GM18858 (cell line): ENCODE results near the gene BTNL2.
A peak's percentile ranks its signal among the peaks of the same experiment; 100 is the strongest.
"Not testable (repeated sequence)": the region's sequence is repeated elsewhere in the genome, so short reads cannot be mapped to it uniquely, and the experiment has no call there.

Source experiments
- ATAC-seq: cut with Tn5 transposase; IDR thresholded peaks from one replicate; pipeline ENCODE4 v1.9.1; 2021; ENCODE audit not compliant: unreplicated experiment

Gene BTNL2, protein sequence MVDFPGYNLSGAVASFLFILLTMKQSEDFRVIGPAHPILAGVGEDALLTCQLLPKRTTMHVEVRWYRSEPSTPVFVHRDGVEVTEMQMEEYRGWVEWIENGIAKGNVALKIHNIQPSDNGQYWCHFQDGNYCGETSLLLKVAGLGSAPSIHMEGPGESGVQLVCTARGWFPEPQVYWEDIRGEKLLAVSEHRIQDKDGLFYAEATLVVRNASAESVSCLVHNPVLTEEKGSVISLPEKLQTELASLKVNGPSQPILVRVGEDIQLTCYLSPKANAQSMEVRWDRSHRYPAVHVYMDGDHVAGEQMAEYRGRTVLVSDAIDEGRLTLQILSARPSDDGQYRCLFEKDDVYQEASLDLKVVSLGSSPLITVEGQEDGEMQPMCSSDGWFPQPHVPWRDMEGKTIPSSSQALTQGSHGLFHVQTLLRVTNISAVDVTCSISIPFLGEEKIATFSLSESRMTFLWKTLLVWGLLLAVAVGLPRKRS

DNA sequence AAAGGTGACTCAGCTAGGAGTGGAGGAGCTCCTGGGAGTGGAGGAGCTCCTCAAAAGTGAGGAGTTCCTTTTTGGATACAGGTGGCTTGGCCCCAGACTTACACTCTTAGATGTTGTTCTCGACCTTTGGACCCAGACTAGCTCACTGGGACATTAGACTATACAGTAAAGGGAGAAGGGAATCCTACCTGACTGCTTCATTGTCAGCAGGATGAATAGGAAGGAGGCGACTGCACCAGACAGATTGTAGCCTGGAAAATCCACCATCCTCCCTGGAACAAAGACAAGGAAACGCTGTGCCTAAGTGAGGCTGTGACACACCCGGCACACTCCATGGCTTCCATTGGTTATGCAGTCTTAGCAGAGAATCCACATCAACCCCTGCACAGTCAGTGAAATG is at the start of gene BTNL2:
BTNL2 (minus strand) TSS at position 325 of the 400 bp plus-strand sequence; CDS start at position 267, 58 bp downstream.
- ATAC-seq = no peak

DNA sequence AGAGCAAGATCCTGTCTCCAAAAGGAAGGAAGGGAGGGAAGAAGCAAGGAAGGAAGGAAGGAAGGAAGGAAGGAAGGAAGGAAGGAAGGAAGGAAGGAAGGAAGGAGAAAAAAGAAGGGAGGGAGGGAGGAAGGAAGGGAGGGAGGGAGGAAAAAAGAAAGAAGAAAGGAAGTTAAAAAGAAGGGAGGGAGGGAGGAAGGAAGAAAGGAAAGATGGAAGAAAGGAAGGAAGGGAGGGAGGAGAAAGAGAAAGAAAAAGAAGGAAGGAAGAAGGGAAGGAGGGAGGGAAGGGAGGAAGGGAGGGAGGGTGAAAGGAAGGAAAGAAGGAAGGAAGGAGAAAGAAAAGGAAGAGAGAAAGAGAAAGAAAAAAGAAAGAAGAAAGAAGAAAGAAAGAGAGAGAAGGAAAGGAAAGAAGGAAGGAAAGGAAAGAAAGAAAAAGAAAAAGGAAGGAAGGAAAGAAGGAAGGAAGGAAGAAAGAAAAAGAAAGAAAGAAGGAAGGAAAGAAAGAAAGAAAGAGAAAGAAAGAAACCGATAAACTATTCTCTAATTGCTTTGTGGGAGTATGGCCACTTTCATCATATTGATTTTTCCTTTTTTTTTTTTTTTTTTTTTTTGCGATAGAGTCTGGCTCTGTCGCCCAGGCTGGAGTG is 42.2 kb upstream of the BTNL2 start:
- ATAC-seq = no peak

DNA sequence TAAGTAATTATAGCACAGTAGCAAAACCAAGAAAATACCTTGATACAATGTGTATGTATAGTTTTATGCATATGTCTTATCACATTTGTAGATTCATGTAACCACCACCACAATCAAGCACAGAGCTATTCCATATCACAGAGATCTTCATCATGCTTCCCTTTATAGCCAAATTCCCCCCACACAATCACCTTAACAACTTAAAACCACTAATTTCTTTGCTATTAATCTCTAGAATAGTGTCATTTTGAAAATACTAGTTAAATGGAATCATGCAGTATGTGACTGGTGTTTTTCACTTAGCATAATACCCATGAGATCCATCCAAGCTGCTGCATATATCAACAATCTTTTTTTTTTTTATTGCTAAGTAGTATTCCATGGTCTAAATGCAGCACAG is 41.0 kb upstream of the BTNL2 start:
- no peak for ATAC-seq

DNA sequence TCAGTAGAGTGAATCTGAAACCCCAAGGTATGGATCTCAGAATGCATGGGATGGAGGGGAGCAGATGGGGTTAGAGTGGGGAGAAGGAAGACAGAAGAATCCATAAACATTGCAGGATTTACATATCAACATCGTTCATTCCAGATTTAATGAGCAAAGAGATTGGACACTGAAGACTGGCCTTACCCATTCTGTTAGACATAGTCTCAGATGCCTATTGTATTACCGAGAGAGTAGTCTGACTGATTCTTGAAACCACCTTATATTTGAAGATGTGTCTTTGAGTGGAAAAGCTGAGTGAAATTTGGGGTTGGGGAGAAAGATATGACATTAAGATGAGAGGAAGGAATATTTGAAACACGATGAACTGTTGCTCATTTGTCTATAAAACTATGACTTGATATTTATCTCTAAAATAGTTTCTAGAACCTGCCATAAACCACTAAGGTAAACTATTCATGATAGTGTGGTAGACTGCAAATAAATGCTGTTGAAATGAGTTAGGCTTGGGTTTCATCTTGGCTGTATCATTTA is 38.4 kb upstream of the BTNL2 start:
- ATAC-seq = no peak

DNA sequence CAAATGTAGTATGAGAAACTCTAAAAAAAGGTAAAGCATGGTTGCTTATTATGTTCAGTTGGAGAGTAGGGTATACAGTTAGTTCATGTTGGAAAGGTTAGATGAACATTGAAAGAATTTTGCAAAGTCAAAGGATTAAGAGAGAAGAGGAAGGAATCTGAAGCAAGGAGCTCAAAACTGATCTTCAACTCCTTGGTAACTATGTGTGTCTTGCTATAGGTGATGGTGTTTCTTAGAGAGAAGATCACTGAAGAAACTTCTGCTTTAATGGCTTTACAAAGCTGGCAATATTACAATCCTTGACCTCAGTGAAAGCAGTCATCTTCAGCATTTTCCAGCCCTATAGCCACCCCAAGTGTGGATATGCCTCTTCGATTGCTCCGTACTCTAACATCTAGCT is 37.5 kb upstream of the BTNL2 start:
- ATAC-seq = no peak

DNA sequence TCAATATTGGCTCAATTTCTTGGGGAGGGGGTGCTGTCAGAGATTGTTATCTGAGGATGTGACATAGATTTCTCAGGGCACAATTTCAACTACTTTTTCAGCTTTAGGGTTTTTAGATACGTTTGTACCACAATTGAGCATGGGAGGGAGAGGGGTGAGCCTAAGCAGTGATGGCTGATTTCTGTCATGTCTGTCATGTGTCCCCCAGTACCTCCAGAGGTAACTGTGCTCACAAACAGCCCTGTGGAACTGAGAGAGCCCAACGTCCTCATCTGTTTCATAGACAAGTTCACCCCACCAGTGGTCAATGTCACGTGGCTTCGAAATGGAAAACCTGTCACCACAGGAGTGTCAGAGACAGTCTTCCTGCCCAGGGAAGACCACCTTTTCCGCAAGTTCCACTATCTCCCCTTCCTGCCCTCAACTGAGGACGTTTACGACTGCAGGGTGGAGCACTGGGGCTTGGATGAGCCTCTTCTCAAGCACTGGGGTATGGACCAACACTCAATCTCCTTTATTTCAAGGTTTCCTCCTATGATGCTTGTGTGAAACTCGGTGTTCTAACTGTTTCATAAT is 36.1 kb upstream of the BTNL2 start:
- no peak for ATAC-seq

DNA sequence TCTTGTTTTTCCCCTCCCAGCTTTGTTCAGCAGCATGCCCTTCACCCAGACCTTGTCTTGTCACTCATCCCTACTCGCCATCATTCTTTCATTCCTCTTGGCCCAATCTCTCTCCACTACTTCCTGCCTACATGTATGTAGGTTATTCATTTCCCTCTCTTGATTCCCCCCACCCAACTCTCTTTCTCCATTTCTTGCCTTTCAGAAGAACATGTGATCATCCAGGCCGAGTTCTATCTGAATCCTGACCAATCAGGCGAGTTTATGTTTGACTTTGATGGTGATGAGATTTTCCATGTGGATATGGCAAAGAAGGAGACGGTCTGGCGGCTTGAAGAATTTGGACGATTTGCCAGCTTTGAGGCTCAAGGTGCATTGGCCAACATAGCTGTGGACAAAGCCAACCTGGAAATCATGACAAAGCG is 35.3 kb upstream of the BTNL2 start:
- no peak for ATAC-seq

DNA sequence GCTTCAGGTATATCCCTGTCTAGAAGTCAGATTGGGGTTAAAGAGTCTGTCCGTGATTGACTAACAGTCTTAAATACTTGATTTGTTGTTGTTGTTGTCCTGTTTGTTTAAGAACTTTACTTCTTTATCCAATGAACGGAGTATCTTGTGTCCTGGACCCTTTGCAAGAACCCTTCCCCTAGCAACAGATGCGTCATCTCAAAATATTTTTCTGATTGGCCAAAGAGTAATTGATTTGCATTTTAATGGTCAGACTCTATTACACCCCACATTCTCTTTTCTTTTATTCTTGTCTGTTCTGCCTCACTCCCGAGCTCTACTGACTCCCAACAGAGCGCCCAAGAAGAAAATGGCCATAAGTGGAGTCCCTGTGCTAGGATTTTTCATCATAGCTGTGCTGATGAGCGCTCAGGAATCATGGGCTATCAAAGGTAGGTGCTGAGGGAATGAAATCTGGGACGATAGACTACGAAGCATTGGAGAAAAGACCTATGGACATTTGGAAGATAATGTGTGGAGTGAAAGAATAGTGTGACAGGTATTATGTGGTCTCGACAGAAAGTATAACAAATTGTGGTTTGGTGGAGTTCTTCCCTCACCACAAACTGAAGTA is 32.7 kb upstream of the BTNL2 start, which contains the start of gene HLA-DRA:
HLA-DRA (plus strand) TSS at position 286 of the 613 bp plus-strand sequence; CDS start at position 350, 64 bp downstream.
- ATAC-seq = peak; percentile 58

DNA sequence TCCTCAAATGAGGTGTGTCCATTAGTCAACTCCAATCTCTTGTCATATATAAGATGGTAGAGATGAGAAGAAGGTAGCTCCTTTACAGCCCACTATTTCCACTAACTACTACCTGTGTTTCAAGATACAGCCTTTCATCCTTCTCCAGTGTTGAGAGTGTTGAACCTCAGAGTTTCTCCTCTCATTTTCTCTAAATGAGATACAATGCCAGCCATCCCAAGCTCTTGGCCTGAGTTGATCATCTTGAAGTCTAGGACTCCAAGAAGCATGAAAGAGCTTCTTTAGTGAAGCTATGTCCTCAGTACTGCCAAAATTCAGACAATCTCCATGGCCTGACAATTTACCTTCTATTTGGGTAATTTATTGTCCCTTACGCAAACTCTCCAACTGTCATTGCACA is 32.2 kb upstream of the BTNL2 start:
- no peak for ATAC-seq

DNA sequence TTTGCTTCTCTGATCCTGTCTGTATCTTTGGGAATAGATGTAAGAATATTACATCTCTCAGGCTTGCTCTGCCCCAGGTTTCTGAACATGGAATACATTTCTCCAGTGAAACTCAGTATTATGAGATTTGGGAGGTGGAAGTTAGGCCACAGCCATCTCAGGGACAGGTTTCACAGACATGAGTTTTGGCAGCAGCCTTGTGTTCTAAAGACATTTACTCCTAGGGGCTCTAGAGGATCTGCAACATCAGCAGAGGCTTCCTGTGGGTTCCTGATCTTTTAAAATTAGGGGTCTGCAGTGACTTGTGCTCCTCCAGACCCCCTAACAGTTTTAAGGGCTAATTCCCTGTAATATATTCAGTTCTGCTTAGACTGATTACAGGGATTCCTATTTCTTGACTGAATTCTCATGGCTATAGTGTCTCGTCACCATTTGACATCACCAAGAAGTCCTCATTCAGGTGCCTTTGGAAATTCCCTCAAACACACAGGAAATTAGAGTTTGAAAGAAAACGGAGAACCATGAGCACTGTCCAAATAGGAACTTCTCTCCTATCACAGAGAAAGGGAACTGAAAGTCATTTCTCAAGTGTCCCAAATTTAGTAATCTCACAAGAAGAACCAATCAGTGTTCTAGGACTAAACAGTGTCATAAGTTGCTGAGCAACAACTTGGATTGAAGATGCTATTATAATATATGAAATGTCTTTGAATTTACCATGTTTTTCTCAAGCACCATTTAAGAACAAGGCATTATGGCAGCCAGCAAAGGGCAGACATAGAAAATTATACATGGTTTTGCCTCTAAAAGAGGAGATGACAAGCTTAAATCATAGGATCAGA is 30.2 kb upstream of the BTNL2 start:
- peak; percentile 64 for ATAC-seq

DNA sequence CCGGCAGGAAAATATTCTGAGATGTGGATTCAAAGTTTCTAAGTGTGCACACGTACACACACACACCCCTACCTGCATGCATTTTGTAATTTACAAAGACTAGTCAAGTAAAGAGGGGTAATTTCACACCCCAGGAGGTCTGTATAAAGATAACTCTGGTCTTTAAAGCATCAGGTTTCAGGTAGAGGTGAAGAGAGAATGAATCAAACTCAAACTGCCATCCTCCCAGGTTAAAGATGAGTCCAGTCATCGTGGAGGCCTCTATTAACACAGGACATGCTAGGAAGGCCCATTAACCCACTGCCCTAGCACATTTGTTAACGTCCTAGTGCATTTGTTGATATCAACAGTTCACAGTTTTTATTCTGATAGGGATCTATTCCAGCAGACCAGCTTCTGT is 29.2 kb upstream of the BTNL2 start:
- no peak for ATAC-seq

DNA sequence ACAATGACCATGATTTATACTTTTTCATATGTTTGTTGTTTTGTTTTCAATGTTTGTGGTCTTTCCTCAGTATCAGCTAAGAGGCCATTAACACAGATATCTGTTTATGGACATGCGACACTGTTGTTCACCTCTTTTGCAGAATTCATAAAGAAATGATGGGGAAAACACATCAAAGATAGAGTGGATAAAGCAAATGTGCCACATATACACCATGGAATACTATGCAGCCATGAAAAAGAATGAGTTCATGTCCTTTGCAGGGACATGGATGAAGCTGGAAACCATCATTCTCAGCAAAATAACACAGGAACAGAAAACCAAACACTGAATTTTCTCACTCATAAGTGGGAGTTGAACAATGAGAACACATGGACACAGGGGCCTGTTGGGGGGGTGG is 27.0 kb upstream of the BTNL2 start:
- ATAC-seq = not testable (repeated sequence)

DNA sequence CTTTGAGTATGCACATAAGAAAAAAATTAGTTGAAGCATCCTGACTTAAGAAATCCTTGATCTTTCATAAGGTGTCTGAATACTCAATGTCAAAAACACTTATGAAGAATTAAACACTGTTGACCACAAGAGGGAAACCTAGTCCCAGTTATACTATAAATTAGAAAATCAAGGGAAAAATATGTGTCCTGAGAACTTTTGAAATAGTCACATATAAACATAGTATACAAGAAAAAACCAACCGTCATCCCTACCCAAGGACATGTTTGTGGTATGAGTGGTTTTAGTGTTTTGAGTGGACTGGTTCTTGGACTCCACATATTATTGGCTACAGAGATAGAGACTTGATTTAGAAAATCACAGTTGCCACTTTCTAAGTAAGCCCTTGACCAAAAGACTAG is 25.1 kb upstream of the BTNL2 start:
- no peak for ATAC-seq

DNA sequence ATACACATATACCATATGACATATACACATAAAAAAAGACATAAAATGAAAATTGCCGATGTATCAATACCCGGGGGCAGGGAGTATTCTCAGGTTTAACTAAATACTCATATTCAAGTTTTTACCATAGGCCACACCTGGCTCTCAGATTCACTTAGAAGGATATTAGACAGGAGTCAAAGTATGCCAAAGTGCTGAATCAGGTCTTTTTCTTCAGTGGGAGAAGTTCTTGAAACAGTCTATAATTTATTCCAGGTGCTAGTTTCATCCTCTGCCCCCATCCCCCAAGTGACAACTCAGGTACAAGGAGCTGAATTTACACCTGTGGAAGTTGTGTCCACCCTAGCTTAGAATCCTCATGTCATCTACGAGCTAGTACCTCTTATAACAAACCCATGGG is 24.2 kb upstream of the BTNL2 start:
- ATAC-seq = no peak

DNA sequence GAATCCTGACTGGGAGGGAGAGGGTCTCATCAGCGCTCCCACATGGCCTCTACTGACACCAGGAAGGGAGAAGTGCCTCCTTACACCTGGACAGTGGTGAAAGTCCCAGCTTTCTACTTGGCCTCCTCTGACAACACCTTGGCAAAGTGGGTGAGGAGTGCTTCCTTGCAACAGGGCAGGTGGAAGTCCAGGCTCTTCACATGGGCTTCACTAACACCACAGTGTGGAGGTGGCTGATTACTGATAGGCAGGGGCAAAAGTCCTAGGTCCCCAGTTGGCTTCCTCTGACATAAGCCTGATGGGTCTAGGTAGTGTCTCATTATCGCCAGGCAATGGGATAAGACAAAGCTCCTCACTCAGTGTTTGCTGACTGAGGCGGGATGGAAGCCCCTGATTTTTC is 23.2 kb upstream of the BTNL2 start:
- ATAC-seq = no peak

DNA sequence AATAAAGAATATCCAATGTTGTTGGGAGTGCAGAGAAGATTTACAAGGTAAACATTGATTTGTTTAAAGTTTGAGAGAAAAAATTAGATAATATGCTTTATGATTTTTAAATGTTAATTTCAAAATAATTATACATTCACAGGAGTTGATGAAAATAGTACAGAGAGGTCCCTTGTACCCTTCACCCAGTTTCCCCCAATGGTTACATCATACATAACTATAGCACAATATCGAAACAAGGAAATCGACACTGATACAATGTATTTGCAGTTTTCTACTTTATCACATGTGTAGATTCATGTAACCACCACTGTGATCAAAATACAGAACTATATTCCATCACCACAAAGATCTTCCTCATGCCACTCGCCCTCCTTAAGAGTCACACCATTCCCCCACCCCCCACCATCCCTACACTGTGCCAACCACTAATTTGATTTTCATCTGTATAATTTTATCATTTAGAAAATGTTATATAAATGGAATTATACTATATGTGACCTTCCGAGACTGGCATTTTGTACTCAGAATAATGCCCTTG is 21.0 kb upstream of the BTNL2 start:
- ATAC-seq = no peak

DNA sequence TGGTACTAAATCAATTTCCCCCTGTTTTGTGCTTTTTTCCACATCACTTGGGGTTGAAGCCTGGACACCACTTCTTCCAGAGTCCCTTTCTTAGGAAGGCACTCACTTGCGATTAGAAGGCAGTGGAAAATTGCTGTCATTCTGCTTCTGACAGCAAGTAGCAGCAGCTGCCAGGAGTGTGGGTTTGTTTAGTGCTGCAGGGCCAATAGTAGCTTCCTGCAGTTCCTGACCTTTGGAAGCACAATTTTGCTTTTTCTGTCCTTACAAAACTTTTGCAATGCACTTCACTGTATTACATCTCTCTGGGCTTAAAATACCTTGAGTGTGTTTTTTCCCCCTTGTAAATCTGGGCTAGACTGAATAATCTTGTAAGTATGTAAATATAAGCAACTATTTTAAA is 20.2 kb upstream of the BTNL2 start:
- ATAC-seq = no peak

DNA sequence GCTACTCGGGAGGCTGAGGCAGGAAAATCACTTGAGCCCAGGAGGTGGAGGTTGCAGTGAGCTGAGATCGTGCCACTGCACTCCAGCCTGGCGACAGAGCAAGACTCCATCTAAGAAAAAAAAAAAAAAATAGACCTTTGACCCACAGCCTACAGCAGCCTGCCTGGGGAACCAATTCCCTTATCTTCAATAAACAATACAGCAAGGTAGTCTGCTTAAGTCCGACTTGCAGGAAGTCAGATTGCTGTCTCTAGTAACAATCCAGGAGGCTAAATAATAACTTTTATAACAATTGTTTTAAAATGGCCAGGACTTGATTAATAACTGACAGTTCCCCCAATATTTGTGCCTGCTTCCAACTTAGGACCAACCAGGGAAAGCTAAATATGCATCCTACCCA is 19.4 kb upstream of the BTNL2 start:
- ATAC-seq = no peak

DNA sequence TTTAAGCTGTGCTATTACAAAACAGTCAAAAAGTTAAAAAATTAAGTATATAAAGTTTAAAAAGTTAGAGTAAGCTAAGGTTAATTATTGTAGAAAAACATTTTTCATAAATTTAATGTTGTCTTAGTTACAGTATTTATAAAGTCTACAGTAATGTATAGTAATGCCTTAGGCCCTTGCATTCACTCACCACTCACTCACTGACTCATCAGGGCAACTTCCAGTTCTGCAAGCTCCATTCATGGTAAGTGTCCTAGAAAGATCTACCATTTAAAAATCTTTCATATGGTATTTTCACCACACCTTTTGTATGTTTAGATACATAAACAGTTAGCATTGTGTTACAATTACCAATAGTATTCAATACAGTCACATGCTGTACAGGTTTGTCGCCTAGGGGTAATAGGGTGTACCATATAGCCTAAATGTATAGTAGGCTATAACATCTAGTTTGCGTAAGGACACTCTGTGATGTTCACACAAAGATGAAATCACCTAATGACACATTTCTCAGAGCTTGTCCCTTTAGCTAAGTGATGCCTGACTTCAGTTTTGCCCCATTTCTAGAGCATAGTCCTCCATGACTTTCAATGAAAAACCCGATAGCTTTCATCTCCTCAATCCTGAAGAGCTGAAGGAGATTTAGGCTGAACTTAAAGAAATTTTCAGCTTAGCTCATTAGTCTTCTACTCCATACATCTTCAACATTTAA is 17.8 kb upstream of the BTNL2 start:
- ATAC-seq = no peak
